PC-9 (cell line): ENCODE data around the gene MGLL. TPM values are rescaled to one million over a fixed set of nuclear protein-coding genes. Genes with fewer than 3 reads are reported as not detected.

ENCODE experiments used
- BruUV-seq: library from RNA; stranded (reverse); fragments of 400-500 nt; replicated peaks from 2 replicates; lab custom pipeline; 2021; lab: Mats Ljungman, UMichigan
- CTCF ChIA-PET: fragments of 300-600 bp; sonication (Branson Sonifier 250); formaldehyde crosslinking; loops from one replicate; lab custom pipeline; 2022; ENCODE audit warnings: antibody characterized with exemption; lab: Charles Lee
- POLR2A ChIA-PET: fragments of 300-600 bp; sonication (Branson Sonifier 250); formaldehyde crosslinking; loops from one replicate; lab custom pipeline; 2022; ENCODE audit warnings: antibody characterized with exemption; ENCODE audit not compliant: unreplicated experiment; lab: Charles Lee
- DNase-seq, 2 experiments: peaks; one replicate each; pipeline versions ENCODE4 v3.0.0 to v3.0.0-alpha.2; 2015 to 2022; ENCODE audit warnings: mixed read lengths in 1 of 2
- H2AFZ ChIP-seq: fragments of 200-600 bp; sonication (generic); 2 replicates; pipeline ENCODE4 v1.8.1; 2017; ENCODE audit warnings: antibody characterized with exemption
- H3F3A ChIP-seq: fragments of 200-600 bp; sonication (generic); 2 replicates; pipeline ENCODE4 v1.8.1; 2017; ENCODE audit warnings: antibody characterized with exemption, mild to moderate bottlenecking, low read depth; ENCODE audit not compliant: insufficient read depth
- H3K27ac ChIP-seq: fragments of 200-600 bp; sonication (generic); 2 replicates; pipeline ENCODE4 v1.6.1; 2016; ENCODE audit warnings: mixed run types
- H3K27me3 ChIP-seq: fragments of 200-600 bp; sonication (generic); 2 replicates; pipeline ENCODE4 v1.6.1; 2016; ENCODE audit warnings: low read depth, mixed run types; ENCODE audit not compliant: insufficient read depth
- H3K36me3 ChIP-seq: fragments of 200-600 bp; sonication (generic); 2 replicates; pipeline ENCODE4 v1.6.1; 2016; ENCODE audit warnings: low read depth, mixed run types
- H3K4me1 ChIP-seq: fragments of 200-600 bp; sonication (generic); replicated peaks from 2 replicates; pipeline ENCODE4 v1.6.1; 2016; ENCODE audit warnings: mixed run types; ENCODE audit not compliant: insufficient read depth
- H3K4me2 ChIP-seq: fragments of 200-600 bp; sonication (generic); 2 replicates; pipeline ENCODE4 v1.6.1; 2017; ENCODE audit warnings: mixed run types
- H3K4me3 ChIP-seq: fragments of 200-600 bp; sonication (generic); 2 replicates; pipeline ENCODE4 v1.6.1; 2016; ENCODE audit warnings: mixed run types
- H3K79me2 ChIP-seq: fragments of 200-600 bp; sonication (generic); 2 replicates; pipeline ENCODE4 v1.6.1; 2017; ENCODE audit warnings: low read depth, mixed run types
- H3K9me2 ChIP-seq: fragments of 200-600 bp; sonication (generic); 2 replicates; pipeline ENCODE4 v1.8.1; 2017; ENCODE audit warnings: mild to moderate bottlenecking; ENCODE audit not compliant: insufficient read depth
- H3K9me3 ChIP-seq: fragments of 200-600 bp; sonication (generic); 2 replicates; pipeline ENCODE4 v1.8.1; 2016; ENCODE audit warnings: low read depth; ENCODE audit not compliant: insufficient read depth
- H4K20me1 ChIP-seq: fragments of 200-600 bp; sonication (generic); 2 replicates; pipeline ENCODE4 v1.8.1; 2017; ENCODE audit not compliant: insufficient read depth
- CTCF ChIP-seq: fragments of 200-600 bp; sonication (generic); conservative IDR thresholded peaks from 2 replicates; pipeline ENCODE4 v1.6.1; 2017; ENCODE audit warnings: mixed run types, antibody characterized with exemption, mild to moderate bottlenecking, moderate library complexity
- EZH2 ChIP-seq: fragments of 200-600 bp; sonication (generic); IDR thresholded peaks from 2 replicates; pipeline ENCODE4 v1.8.0; 2017; ENCODE audit warnings: antibody characterized with exemption, low read depth
- intact Hi-C: fragments of 100-400 bp; cut with micrococcal nuclease; formaldehyde crosslinking; loops from one replicate; pipeline ENCODE4 v1.10.0; 2022; ENCODE audit not compliant: unreplicated experiment
- total RNA-seq: library from RNA; stranded (reverse); gene quantifications from 2 replicates; pipeline ENCODE4 v1.2.3, GENCODE V29; 2021

The MGLL gene
- total RNA-seq, 1 experiment from 2014 or later: 30.7 TPM

DNA sequence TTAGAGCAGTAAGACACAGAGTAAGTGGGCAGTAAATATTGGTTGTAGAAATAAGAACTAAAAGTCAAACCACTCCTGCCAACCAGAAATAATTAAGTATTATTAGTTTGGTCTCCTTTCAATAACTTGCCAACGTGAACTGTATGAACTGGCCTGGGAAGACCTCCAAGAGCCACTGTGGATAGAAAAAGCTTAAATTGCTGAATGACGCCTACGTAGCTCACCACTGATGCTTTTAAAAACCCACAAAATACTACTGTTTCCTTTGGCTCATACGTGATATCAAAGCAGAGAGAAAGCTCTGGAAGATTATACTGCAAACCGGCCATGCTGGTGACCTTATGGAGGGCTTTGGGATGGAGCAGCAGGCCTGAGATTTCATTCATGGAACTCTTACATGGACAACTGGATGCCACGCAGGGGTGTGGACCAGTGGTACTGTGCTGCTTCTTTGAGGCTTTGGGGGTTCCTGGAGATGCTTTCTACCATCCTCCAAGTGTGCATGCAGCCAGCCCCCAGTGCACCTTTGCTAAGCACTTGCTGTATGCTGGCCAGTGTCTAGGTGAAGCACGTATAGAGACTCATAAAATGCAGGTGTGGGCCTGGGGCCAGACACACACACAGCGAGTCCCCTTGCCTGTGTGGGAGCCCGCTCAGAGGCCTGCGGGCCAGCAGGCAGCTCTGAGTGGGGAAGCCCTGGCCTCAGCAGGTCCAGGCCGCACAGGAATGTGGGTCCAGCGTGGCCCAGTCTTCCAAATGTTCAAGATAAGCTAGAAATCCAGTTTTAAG, 82.8 kb downstream of the MGLL start:
- peaks cover 6% of the 10 kb centered on the region; the same call in 1 of the 2 replicates for H3K79me2 ChIP-seq
- peaks cover 3% of the 10 kb centered on the region; the same call in 1 of the 2 replicates for H3F3A ChIP-seq
- POLR2A ChIA-PET: interaction anchor here (0.7 kb wide), 1 partner anchor 61 kb away, joined by 3 read pairs; no protein-coding TSS in a partner anchor
- no peak for DNase-seq
- H3K27ac ChIP-seq: no peak overlapping the region
- peaks cover 10% of the 10 kb centered on the region for H3K4me1 ChIP-seq
- no peak overlapping the region for H3K4me2 ChIP-seq
- H3K4me3 ChIP-seq: no peak overlapping the region
- intact Hi-C loops: no loop called here
- H4K20me1 ChIP-seq: no peaks in the 10 kb centered on the region
- no peaks in the 10 kb centered on the region for H3K9me2 ChIP-seq
- no peak for TF ChIP-seq CTCF
- TF ChIP-seq EZH2: no peak
- no peaks in the 10 kb centered on the region for H3K36me3 ChIP-seq
- H3K9me3 ChIP-seq: no peaks in the 10 kb centered on the region
- CTCF ChIA-PET: no interaction called here
- no peaks in the 10 kb centered on the region for H3K27me3 ChIP-seq
- no peak overlapping the region for H2AFZ ChIP-seq
- BruUV-seq: no TSS peak

GRCh38 chr3:127738192-127738840, 84.0 kb downstream of the MGLL start:
- Histone ChIP-seq H3K9me3 (no peaks in the 10 kb centered on the region), H3K27ac (no peak overlapping the region), H3K9me2 (no peaks in the 10 kb centered on the region), H3K27me3 (no peaks in the 10 kb centered on the region), H3K79me2 (no peaks in the 10 kb centered on the region), H3K4me2 (peak overlapping the region; percentile 25), H2AFZ (no peak overlapping the region), H3K4me1 (peaks cover 10% of the 10 kb centered on the region), H3F3A (no peaks in the 10 kb centered on the region), H4K20me1 (no peaks in the 10 kb centered on the region), H3K36me3 (no peaks in the 10 kb centered on the region), H3K4me3 (no peak overlapping the region)
- DNase-seq: peak; percentile 50 to 65
- POLR2A ChIA-PET: interaction anchor here (0.6 kb wide), 2 partner anchors 1034 to 1690 kb away, joined by 3 to 6 read pairs; partner anchors contain the start of gene EFCAB12
- TF ChIP-seq CTCF (no peak), EZH2 (no peak)
- CTCF ChIA-PET: interaction anchor here (0.7 kb wide), 1 partner anchor 226 kb away, joined by 5 read pairs; no protein-coding TSS in a partner anchor
- intact Hi-C loops: loop anchor here (1.0 kb wide), 1 partner anchor 8 kb away; no protein-coding TSS in a partner anchor
- no TSS peak for BruUV-seq

GRCh38 chr3:127736801-127737539, 85.3 kb downstream of the MGLL start:
- DNase-seq: no peak
- H3K9me2 ChIP-seq: no peaks in the 10 kb centered on the region
- H4K20me1 ChIP-seq: no peaks in the 10 kb centered on the region
- H3K79me2 ChIP-seq: no peaks in the 10 kb centered on the region
- TF ChIP-seq CTCF (no peak), EZH2 (no peak)
- no peaks in the 10 kb centered on the region for H3K9me3 ChIP-seq
- no peak overlapping the region for H2AFZ ChIP-seq
- no peak overlapping the region for H3K4me2 ChIP-seq
- H3K4me1 ChIP-seq: peaks cover 10% of the 10 kb centered on the region
- H3K4me3 ChIP-seq: no peak overlapping the region
- intact Hi-C loops: no loop called here
- no peaks in the 10 kb centered on the region for H3F3A ChIP-seq
- H3K27ac ChIP-seq: no peak overlapping the region
- BruUV-seq: no TSS peak
- H3K27me3 ChIP-seq: no peaks in the 10 kb centered on the region
- ChIA-PET CTCF (no interaction called here), POLR2A (interaction anchor here (0.6 to 0.9 kb wide), 2 partner anchors 10 to 84 kb away, joined by 6 to 12 read pairs; no protein-coding TSS in a partner anchor)
- no peaks in the 10 kb centered on the region for H3K36me3 ChIP-seq
